Ascending aorta (tissue), 2 donors: ENCODE results near the gene TSPAN5. TPM values are rescaled to one million over a fixed set of nuclear protein-coding genes. Genes with fewer than 3 reads are reported as not detected.

Experiments
- DNase-seq, 2 donors: peaks; one replicate each; pipeline ENCODE4 v3.0.0-alpha.2; 2019; ENCODE audit warnings: low spot score in 2 of 2
- H3K27ac ChIP-seq, 2 donors: fragments of 200-600 bp; sonication (generic); one replicate each; pipeline ENCODE4 v1.5.1; 2016 to 2017; ENCODE audit warnings: mild to moderate bottlenecking in 1 of 2
- H3K27me3 ChIP-seq: fragments of 200-600 bp; sonication (generic); one replicate; pipeline ENCODE4 v1.5.1; 2017
- H3K36me3 ChIP-seq, 2 donors: fragments of 200-600 bp; sonication (generic); one replicate each; pipeline ENCODE4 v1.5.1; 2016
- H3K4me1 ChIP-seq, 2 donors: fragments of 200-600 bp; sonication (generic); one replicate each; pipeline ENCODE4 v1.5.1; 2016 to 2017; ENCODE audit warnings: mild to moderate bottlenecking in 1 of 2
- H3K4me3 ChIP-seq, 2 donors: fragments of 200-600 bp; sonication (generic); one replicate each; pipeline ENCODE4 v1.5.1; 2016 to 2017; ENCODE audit warnings: mild to moderate bottlenecking in 1 of 2
- H3K9me3 ChIP-seq, 2 donors: fragments of 200-600 bp; sonication (generic); one replicate each; pipeline ENCODE4 v1.5.1; 2016
- CTCF ChIP-seq, 3 experiments: fragments of 200-600 bp in 2 of 3; fragments of 450-650 bp in 1 of 3; sonication (generic) in 2 of 3; IDR thresholded peaks; one replicate each; pipeline ENCODE4 v1.5.1; 2016 to 2019; ENCODE audit warnings: antibody characterized with exemption in 3 of 3, mild to moderate bottlenecking in 1 of 3, moderate library complexity in 1 of 3
- intact Hi-C: fragments of 100-400 bp; cut with DNase I; formaldehyde crosslinking; loops from one replicate; pipeline ENCODE4 v1.15.1; 2023
- total RNA-seq: library from RNA; depleted of rRNA; stranded (reverse); fragments of >200 nt; gene quantifications from one replicate; pipeline ENCODE4 v1.1.0, GENCODE V29; 2016

Gene TSPAN5
- total RNA-seq, 1 donor from 2014 or later, result 5.2 TPM

- no peak overlapping the region for H3K4me3 ChIP-seq
- TF ChIP-seq CTCF (IDR thresholded peaks at IDR 0.05), result no peak
- H3K4me1 ChIP-seq, result peaks cover 0 to 5% of the 10 kb centered on the region in 2 donors
- no peaks in the 10 kb centered on the region for H3K36me3 ChIP-seq
- no peak for DNase-seq
- no peaks in the 10 kb centered on the region for H3K9me3 ChIP-seq
- no peaks in the 10 kb centered on the region for H3K27me3 ChIP-seq
- no peak overlapping the region for H3K27ac ChIP-seq
- intact Hi-C loops, result no loop called here
Observed at GRCh38 chr4:98560321-98560720, 98.1 kb downstream of the TSPAN5 start.

GRCh38 chr4:98558471-98559169, 99.8 kb downstream of the TSPAN5 start:
- Histone ChIP-seq H3K36me3 (no peaks in the 10 kb centered on the region), H3K9me3 (no peaks in the 10 kb centered on the region), H3K4me1 (peaks cover 0 to 5% of the 10 kb centered on the region in 2 donors), H3K27ac (no peak overlapping the region), H3K27me3 (no peaks in the 10 kb centered on the region), H3K4me3 (no peak overlapping the region)
- DNase-seq, result no peak
- no peak for TF ChIP-seq CTCF (IDR thresholded peaks at IDR 0.05)
- intact Hi-C loops, result no loop called here

- Histone ChIP-seq H3K27ac (no peak overlapping the region), H3K27me3 (no peaks in the 10 kb centered on the region), H3K9me3 (no peaks in the 10 kb centered on the region), H3K4me3 (no peak overlapping the region), H3K4me1 (peaks cover 0 to 5% of the 10 kb centered on the region in 2 donors), H3K36me3 (no peaks in the 10 kb centered on the region)
- no peak for DNase-seq
- TF ChIP-seq CTCF (IDR thresholded peaks at IDR 0.05), result no peak
- intact Hi-C loops, result no loop called here
Observed at GRCh38 chr4:98557194-98557892, 101.1 kb downstream of the TSPAN5 start.

- Histone ChIP-seq H3K4me1 (peaks cover 0 to 5% of the 10 kb centered on the region in 2 donors), H3K4me3 (no peak overlapping the region), H3K27me3 (no peaks in the 10 kb centered on the region), H3K36me3 (no peaks in the 10 kb centered on the region), H3K9me3 (no peaks in the 10 kb centered on the region), H3K27ac (peak overlapping the region in 1 of 2 donors; percentile 9)
- intact Hi-C loops, result no loop called here
- TF ChIP-seq CTCF (IDR thresholded peaks at IDR 0.05), result no peak
- no peak for DNase-seq
Observed at GRCh38 chr4:98556451-98556850, 102.0 kb downstream of the TSPAN5 start.

GRCh38 chr4:98555798-98556445, 102.5 kb downstream of the TSPAN5 start:
- Histone ChIP-seq H3K4me3 (no peak overlapping the region), H3K4me1 (peaks cover 0 to 5% of the 10 kb centered on the region in 2 donors), H3K27ac (peak overlapping the region in 1 of 2 donors; percentile 9), H3K9me3 (no peaks in the 10 kb centered on the region), H3K36me3 (no peaks in the 10 kb centered on the region), H3K27me3 (no peaks in the 10 kb centered on the region)
- DNase-seq, result no peak
- no peak for TF ChIP-seq CTCF (IDR thresholded peaks at IDR 0.05)
- intact Hi-C loops, result no loop called here
